HG03064 (cell line): Measurements from ENCODE around the gene GTSF1L.
A peak's percentile ranks its signal among the peaks of the same experiment; 100 is the strongest.

Source experiments
- ATAC-seq: cut with Tn5 transposase; IDR thresholded peaks from one replicate; pipeline ENCODE4 v1.9.1; 2021; ENCODE audit warnings: low read depth; ENCODE audit not compliant: unreplicated experiment

GTSF1L gene

DNA sequence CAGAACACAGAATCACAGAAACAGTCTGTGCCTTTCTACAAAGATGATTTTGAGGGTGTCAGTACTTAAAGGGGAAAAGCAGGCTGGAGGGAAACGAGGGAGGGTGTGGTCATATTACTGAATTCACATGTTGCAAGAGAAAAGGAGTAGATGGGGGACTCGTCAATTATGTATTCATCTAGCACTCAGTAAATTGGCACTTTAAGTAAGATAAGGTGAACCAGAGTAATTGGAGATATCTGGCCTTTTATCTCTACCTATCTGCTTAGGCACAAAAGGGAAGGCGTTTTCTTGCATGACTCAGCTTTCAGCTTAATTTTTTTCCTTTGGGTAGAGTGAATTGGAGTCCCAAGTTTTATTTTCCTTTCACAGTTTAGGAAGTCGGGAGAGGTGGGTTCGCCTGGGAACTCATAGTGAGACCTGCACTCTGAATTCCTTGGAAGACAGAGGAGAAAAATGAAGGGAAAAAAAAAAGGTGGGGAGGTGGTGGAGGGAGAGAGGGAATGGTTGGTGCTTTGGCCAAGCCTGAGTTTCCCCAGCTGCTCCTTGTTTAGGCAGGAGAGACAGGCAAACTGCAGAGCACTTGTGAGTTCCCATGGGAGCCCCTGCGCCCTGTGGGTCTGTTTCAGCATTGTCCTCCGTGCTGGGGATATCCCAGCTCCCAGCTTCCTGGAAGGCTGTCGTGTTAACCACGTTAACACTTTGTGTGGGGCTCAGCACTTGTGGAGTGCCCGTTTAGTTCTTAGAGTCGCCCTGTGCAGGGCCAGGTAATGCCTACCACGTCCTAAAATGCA, 19.7 kb upstream of the GTSF1L start:
- ATAC-seq: no peak

DNA sequence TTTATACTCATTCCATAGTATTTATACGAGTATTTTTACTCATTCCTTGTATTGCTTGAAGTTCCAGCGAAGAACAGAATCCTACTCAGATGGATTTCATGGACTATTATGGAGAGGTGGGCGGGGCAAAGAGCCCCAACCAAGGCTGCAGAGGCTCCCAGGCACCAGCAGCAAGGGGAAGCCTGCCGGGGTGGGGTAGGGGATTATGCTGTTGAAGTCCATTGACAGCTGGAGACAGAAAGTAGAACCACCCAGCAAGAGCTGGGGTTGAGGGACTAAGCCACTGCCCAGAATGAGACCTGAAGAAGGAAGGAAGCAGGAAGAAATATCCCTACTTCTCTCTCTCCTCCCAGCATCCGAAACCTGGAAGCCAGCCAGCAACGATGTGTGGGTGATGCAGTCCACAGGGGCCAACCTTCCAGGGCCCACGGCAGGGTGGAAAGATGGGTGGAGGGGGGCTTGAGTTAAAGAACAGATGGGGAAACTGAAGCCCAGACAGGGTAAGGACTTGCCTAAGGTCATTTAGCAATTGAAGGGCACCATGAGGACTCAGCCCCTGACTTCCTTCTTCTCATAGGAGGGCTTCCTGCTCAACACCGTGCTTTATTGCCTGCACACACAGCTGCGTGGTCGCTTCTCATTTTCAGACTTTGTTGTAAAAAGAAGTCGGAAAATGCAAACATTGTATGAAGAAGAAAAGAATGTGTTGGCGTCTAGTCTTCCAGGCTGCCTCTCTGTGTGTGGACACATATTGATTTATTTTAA, 18.3 kb upstream of the GTSF1L start:
- ATAC-seq: no peak

DNA sequence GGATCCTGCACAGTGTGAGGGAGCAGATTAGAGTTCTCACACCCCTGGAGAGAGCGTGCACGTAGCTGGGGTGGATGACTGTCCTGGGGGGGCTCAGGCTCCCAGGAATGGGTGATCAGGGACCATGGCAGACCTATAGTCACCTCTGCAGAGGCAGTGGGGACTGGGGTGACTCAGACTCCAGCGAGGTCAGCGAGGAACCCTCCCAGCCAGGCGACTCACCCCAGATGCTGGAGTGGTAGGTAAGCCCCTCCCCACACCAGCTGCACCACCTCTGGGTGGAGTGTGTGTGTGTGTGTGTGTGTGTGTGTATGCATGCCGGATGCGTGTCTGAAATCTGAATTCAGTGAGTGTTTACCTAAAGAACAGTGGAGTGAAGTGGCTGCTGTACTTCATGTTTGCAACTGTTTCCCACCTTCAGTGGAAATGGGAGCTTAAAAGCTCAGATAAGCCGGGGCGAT, 17.4 kb upstream of the GTSF1L start:
- no peak for ATAC-seq

DNA sequence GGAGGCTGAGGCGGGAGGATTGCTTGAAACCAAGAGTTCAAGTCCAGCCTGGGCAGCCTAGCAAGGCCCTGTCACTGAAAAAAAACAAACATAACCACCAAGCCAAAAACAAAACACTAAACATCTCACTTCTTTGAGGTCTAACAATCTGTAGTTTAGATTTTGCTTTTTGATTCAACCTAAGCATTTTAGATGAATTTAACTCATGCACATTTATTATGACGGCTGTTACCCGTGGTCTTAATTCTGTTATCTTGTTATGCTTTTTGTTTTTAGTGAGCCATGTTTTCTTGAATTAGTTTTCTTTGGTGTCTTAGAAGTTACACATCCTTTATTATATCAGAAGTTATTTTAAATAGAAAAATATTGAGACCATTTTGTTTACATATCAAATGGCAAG, 13.8 kb upstream of the GTSF1L start:
- no peak for ATAC-seq

DNA sequence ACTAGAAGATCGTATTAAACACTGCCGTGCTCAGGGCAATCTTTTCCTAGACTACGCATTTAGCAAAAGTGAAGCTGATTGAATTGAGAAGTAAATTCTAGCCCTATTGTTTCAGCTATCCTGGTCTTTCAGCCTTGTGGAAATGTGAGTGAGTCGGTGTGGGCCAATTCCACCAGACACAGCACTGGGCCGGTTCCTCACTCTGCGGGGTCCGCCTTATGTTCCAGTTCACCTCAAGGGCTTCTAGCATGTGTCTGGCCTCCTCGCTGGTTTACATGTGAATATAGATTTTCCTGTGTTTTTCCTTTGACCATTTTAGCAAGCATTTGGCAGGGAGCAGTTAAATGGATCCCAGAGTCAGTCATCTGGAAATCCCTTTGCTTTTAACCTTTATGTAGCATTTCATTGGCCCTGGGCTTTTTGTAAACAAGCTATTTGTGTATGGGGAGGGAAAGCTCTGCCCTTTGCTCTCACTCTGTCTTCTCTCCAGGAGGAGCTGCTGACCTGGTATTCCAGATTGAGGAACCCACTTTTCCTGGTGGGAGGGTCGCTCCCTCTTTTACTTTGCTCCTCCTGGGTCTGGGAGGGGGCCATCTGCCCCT, 12.4 kb upstream of the GTSF1L start:
- ATAC-seq: no peak

DNA sequence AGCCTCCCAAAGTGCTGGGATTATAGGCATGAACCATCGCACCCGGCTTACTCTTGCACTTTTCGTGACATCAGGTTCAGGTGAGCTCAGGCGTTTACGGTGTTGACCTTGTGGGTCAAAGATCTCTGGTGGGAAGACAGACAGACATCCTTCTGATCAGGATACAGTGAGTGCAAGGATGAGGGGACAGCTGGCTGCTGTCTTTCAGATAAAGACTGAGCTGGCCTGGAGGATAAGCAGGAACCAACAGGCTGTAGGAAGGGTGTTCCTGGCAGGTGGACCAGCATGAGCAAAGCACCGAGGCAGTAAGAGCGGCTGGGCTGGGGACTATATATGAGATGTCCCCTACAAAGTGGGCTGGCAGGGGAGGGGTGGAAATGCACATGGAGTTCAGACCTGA, 11.1 kb upstream of the GTSF1L start:
- no peak for ATAC-seq

DNA sequence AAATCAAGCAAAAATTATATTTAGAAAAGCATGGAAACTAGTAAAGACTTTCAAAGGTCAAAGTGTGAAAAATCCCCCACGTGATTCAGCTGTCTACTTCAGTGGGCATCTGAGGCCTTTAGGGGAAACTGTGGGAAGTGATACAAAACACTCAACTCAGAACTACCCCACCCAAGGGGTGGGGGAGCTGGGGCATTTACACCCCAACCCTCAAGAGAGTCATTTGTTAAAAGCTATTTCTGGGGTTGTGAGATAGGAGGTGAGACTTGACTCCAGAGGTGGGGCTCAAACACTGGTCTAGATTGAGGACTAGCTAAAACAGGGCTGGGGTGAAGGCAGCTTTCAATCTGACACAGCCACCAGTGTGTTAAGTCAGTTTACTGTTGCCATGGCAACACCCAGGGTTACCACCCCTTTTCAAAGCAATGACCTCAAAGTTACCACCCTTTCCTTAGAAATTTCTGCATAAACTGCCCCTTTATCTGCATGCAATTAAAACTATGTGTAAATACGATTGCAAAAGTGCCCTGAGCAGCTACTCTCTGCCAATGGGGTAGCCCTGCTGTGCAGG, 9.9 kb upstream of the GTSF1L start:
- peak; percentile 55 for ATAC-seq

DNA sequence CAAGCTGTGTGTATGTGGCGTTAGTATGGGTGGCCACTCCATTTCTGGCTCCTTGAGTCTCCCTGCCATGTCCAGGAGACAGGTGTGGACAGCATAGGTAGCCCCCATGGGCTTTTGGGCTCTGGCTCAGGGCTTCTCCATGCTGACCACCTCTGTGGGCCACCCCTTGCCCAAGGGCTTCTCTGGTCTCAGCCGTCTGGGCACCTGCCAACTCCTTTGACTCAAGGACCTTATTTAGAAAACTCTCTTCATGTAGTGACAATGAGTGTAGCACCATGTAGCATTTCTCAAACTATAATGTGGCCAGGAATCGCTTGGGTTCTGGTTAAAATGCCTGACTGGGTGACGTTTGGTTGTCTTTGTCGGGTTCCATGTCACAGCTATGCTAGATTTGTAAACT, 5.1 kb upstream of the GTSF1L start:
- no peak for ATAC-seq

DNA sequence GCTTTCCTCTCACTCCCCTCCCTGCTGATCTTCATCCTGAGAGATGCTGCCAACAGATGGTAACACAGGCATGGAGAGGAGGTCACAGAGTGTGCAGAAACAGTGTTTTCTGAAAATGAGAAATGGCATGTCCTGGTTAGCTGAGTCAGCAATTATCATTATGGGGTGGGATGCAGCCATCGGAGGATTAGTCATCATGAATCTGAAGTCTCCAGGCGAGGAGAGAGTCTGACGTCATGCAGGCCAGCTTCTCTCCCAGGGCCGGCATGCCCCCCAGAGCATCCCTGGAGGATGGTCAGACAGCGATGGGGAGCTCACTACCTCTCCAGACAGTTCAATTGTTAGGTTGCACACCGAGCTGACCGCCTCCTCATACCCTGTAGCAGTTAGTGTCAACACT, 4.7 kb upstream of the GTSF1L start:
- no peak for ATAC-seq

DNA sequence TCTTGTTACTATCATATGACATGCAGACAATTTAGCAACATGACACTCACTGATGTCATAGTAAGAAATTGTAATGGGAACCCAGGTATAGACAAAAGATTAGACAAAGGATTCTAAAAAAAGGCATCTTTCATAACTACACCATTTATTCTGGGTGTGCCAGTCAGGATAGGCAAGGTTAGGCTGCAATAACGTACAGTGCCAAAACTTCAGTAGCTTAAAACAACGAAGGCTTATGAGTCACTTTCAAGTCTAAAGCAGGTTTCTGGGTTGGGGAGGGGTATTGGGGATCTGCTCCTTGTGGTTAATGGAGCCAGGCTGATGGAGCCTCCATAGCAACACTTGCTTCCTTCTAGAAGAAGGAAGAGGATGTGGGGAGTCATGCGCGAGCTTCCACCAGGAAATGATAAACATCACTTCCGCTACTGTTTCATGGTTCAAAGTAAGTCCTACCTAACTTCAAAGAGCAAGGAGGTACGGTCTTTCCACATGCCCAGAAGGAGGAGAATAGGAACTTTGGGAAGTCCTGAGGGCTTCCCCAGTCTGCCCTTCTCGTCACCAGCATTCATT, 2.0 kb upstream of the GTSF1L start:
- no peak for ATAC-seq

DNA sequence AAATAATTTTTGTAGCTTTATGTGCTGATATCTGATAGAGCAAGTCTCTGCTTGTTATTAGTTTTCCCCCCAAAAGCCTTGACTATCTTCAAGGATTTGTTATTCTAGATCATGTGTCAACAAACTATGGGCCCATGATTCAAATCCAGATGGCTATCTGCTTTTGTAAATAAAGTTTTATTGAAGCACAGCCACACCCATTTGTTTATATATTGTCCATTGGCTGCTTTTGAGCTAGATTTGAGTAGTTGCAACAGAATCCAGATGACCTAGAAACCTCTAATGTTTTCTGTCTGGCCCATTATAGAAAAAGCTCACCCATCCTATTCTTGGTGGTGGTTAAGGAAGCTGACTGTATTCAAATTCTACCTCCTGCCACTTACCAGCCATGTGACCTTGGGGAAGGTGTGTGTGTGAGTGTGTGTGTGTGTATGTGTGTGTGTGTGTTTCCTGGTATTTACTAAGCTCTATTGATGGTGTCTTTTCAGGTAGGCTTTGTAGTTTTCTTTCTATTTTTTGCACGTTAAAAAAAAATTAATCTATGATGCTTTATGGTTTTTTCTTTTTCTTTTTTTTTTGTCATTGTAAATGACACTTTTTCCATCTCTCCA, 1.3 kb upstream of the GTSF1L start:
- ATAC-seq: no peak

DNA sequence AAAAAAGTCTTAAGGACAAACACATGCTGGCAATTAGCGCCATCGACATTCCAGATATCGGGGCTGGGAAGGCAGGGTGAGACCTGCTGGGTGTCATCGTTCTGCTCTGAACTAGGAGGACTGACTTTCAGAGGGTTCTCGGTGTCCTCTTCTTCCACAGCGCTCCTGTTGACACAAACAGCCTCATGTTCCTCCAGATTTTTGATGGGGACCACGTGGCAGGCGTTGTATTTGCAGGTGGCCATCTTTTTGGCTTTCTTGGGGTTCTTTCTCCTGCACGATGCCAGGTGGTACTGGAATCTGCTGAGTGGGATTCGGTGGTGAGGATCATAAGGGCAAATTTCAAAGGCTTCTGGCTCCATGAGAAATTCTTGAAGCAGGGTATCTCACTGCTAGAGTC, 469 bp downstream of the GTSF1L start:
- no peak for ATAC-seq

DNA sequence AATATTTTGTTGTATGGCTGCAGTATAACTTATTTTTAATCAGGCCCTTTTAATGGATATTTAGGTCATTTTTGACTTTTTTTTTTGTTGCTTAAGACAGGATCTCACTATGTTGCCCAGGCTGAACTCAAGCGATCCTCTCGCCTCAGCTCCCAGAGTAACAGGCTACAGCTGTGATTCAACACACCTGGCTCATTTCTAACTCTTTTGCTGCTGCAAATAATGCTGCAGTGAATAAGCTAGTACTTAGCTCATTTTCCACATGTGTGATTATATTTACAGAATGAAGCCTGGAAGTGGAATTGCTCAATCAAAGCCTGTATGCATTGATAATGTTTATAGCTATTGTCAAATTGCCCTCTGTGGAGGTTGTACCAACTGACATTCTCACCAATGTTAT, 1.1 kb downstream of the GTSF1L start:
- ATAC-seq: no peak

DNA sequence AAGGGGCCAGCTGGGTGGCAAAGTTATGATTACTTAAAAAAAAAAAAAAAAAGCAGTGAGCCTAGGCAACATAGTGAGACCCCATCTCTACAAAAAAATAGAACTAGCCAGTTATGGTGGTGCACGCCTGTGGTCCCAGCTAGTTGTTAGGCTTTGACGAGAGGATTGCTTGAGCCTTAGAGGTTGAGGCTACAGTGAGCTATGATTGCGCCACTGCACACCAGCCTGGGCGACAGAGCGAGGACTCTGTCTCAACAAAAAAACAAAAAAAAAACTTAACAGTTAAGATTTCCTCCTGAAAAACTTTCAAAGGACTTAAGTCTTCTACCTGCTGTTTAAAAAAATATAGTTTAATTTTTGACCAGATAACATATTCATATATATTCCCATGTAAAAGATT, 2.4 kb downstream of the GTSF1L start:
- no peak for ATAC-seq

DNA sequence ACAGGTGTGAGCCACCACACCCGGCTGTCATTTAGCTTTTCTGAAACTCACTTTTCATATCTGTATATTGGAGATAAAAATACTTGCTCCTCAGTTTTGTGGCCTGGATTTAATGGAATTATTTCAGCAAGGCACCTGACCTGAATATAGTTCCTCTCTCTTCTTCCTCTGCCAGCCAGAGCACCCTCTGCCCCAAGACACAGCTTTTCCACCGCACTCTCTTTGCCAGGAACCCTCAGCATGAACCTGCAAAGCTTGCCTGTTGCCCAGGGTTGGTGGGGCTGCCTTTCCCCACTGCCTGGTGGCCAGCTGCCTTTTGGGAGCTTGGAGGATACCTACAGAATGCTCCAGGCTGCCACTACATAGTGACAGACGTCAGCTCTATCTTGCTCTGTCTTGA, 3.1 kb downstream of the GTSF1L start:
- ATAC-seq: no peak

DNA sequence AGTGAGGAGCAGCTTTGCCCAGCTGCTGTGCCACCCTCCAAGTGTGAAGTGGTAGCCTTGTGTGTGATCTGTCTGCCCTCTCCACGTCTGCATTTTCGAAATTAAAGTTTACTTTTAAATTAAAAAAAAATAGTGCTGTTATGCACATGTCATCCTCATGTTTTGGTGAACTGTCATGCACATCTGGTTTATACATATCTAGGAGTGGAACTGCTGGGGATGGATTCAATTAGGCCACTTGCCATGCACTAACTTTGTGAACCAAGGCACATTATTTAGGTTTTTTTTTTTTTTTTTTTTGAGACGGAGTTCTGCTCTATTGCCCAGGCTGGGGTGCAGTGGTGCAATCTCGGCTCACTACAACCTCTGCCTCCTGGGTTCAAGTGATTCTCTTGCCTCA, 3.6 kb downstream of the GTSF1L start:
- ATAC-seq: no peak

DNA sequence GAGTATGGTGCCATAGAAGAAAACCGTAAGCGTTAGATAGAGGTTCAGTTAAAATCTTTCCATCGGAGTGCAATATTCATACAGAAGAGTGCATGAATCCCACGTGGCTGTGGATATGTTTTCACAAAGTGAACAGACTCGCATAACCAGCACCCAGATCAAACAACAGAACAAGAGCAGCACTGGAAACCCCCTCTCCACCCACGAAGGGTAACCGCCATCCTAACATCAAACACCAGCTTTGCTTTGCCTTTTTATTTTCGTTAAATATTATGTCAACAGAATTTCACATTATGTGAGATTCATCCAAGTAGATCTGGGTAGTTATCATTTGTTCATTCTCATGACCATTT, 4.7 kb downstream of the GTSF1L start:
- no peak for ATAC-seq

DNA sequence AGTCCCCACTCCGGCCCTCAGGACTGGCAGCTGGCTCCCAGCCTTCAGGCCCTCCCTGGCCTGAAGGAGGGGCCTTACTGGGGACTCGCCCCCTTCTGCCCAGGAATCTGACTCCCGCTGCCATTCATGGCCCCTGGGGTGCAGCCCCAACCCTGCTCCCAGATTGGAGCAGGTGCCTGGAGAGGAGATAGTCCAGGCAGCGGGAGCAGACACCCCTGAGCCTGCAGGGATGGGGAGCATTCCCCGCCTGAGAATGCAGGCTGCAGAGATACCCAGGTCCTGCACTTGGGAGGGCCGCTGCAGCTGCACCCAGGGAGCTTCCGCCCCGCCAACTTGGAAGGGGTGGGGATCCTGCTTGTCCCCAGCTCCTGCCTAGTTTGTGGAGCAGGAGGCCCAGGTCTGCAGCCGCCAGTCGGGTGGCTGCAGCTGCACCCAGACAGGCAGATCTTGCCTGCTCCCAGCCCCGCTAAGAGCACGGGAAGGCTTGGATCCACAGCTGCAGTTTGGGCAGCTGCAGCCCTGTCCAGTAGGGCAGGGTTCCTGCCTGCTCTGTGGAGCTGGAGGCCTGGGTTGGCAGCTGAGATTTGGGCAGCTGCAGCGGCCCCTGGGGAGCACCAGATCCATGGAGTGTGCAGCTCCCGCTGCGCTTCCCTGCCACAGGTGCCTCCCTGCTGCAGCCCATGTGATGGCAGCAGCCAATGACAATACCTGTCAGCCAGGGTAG, 5.2 kb downstream of the GTSF1L start:
- no peak for ATAC-seq

DNA sequence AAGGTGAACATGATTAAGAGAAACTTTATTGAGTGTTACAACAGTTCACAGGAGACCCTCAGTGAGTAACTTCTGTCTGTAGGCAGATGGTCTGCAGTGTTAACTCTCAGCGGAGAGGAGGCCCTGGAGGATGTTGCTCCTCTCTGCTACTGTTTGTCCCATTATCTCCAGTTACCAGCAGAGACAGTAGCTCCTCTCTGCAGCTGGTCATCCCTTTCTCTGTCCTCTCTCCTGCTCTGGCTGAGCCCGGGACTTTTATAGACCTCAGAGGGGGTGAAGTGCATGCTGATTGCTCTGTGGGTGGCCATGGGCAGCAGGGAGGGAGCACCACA, 5.7 kb downstream of the GTSF1L start:
- ATAC-seq: no peak

DNA sequence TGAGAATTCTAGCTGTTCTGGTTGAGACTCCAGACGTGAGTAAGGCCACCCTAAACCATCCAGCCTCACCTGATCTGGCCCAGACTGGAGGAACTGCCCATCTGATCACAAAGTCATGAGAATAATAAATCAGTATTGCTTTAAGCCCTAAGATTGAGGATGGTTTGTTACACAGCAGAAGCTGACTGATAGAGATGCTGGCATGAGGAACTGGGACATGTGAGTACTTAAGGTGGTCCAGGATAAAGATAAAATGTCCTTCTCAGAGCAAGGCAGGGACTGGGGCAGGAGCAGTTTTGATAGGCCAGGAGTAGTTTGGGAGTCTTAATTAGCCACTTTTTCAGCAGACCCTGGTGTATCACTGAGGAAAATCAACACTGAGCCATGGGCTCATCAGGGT, 6.8 kb downstream of the GTSF1L start:
- ATAC-seq: no peak
